B cell (primary cell): Measurements from ENCODE around the gene TBC1D1. TPM values are rescaled to one million over a fixed set of nuclear protein-coding genes. Genes with fewer than 3 reads are reported as not detected.

Experiments used
- ATAC-seq: fragments of 200-7000 bp; cut with Tn5 transposase; one replicate; pipeline ENCODE4 v1.10.0; 2021; ENCODE audit warnings: low read depth, mild to moderate bottlenecking, moderate number of reproducible peaks, moderate library complexity
- CTCF ChIA-PET: fragments of 350-600 bp; sonication (Branson Sonifier 250); formaldehyde crosslinking; loops from one replicate; lab custom pipeline; 2021; ENCODE audit warnings: antibody characterized with exemption, inconsistent platforms; lab: Charles Lee
- POLR2A ChIA-PET: fragments of 350-600 bp; sonication (Branson Sonifier 250); formaldehyde crosslinking; loops from one replicate; lab custom pipeline; 2021; ENCODE audit warnings: antibody characterized with exemption; lab: Charles Lee
- DNase-seq: peaks from one replicate; pipeline ENCODE4 v3.0.0; 2013
- H2AFZ ChIP-seq: 2 replicates; pipeline ENCODE4 v1.6.1; 2012; ENCODE audit warnings: mild to moderate bottlenecking, low read depth, low read length; ENCODE audit not compliant: insufficient read depth, poor library complexity, severe bottlenecking
- H3K27ac ChIP-seq, 2 donors: 1 replicate in 1 of 2; 2 replicates in 1 of 2; pipeline ENCODE4 v1.5.1; 2012 to 2013; ENCODE audit warnings: low read length in 2 of 2, mild to moderate bottlenecking in 2 of 2, moderate library complexity in 1 of 2
- H3K27me3 ChIP-seq, 4 experiments: fragments of 200-600 bp in 1 of 4; sonication (generic) in 1 of 4; replicated peaks in 1 of 4; 1 replicate in 2 of 4; 2 replicates in 2 of 4; pipeline versions ENCODE4 v1.6.1 to v1.7.0; 2013 to 2016; ENCODE audit warnings: low read length in 3 of 4, mild to moderate bottlenecking in 2 of 4, mixed read lengths in 1 of 4, moderate library complexity in 1 of 4; ENCODE audit not compliant: insufficient read depth in 4 of 4, control insufficient read depth in 3 of 4; ENCODE audit errors: control extremely low read depth in 1 of 4
- H3K36me3 ChIP-seq, 2 experiments: replicated peaks in 1 of 2; 1 replicate in 1 of 2; 2 replicates in 1 of 2; pipeline versions ENCODE4 v1.6.1 to v1.7.1; 2013; ENCODE audit warnings: low read length in 1 of 2; ENCODE audit not compliant: insufficient read depth in 2 of 2, control insufficient read depth in 1 of 2; ENCODE audit errors: control extremely low read depth in 1 of 2, extremely low read depth in 1 of 2
- H3K4me1 ChIP-seq, 2 donors: fragments of 200-600 bp in 1 of 2; sonication (generic) in 1 of 2; 1 replicate in 1 of 2; 2 replicates in 1 of 2; pipeline versions ENCODE4 v1.5.1 to v1.6.1; 2013 to 2017; ENCODE audit warnings: low read length in 2 of 2; ENCODE audit not compliant: control insufficient read depth in 2 of 2, insufficient read depth in 2 of 2
- H3K4me2 ChIP-seq: replicated peaks from 2 replicates; pipeline ENCODE3; 2012; ENCODE audit warnings: mild to moderate bottlenecking, low read depth, low read length; ENCODE audit not compliant: poor library complexity, severe bottlenecking
- H3K4me3 ChIP-seq, 5 experiments: fragments of 200-600 bp in 1 of 5; sonication (generic) in 1 of 5; 1 replicate in 3 of 5; 2 replicates in 2 of 5; pipeline versions ENCODE4 v1.5.1 to v1.7.0; 2011 to 2016; ENCODE audit warnings: low read length in 4 of 5, mild to moderate bottlenecking in 4 of 5, low read depth in 2 of 5, control low read depth in 1 of 5, moderate library complexity in 1 of 5; ENCODE audit not compliant: insufficient read depth in 1 of 5; ENCODE audit errors: control extremely low read depth in 1 of 5, extremely low read depth in 1 of 5
- H3K79me2 ChIP-seq: fragments of 200-600 bp; sonication (generic); one replicate; pipeline ENCODE4 v1.6.0; 2016; ENCODE audit warnings: low read length; ENCODE audit not compliant: control insufficient read depth, insufficient read depth
- H3K9ac ChIP-seq: fragments of 200-600 bp; sonication (generic); 2 replicates; pipeline ENCODE4 v1.6.1; 2017; ENCODE audit warnings: mild to moderate bottlenecking, low read length, moderate library complexity
- H3K9me3 ChIP-seq, 3 donors: one replicate each; pipeline versions ENCODE4 v1.6.1 to v1.7.1; 2013; ENCODE audit warnings: low read length in 2 of 3; ENCODE audit not compliant: control insufficient read depth in 2 of 3, insufficient read depth in 1 of 3; ENCODE audit errors: control extremely low read depth in 1 of 3
- H4K20me1 ChIP-seq: 2 replicates; pipeline ENCODE4 v1.6.0; 2012; ENCODE audit warnings: mild to moderate bottlenecking, low read length; ENCODE audit not compliant: insufficient read depth, control insufficient read depth, poor library complexity, severe bottlenecking
- H3K27ac Mint-ChIP-seq: one replicate; pipeline ENCODE4 v1.8.0; 2021; ENCODE audit warnings: mixed read lengths
- H3K27me3 Mint-ChIP-seq: one replicate; pipeline ENCODE4 v1.8.0; 2021; ENCODE audit warnings: mixed read lengths
- H3K4me1 Mint-ChIP-seq: one replicate; pipeline ENCODE4 v1.8.0; 2021; ENCODE audit warnings: mixed read lengths
- H3K4me3 Mint-ChIP-seq: one replicate; pipeline ENCODE4 v1.8.0; 2021; ENCODE audit warnings: mixed read lengths
- H3K9me3 Mint-ChIP-seq: one replicate; pipeline ENCODE4 v1.8.0; 2022; ENCODE audit warnings: mixed read lengths; ENCODE audit not compliant: insufficient read depth
- CTCF ChIP-seq: fragments of 200-600 bp; IDR thresholded peaks from one replicate; pipeline ENCODE4 v1.8.0; 2022; ENCODE audit warnings: antibody characterized with exemption, mild to moderate bottlenecking
- EZH2 ChIP-seq: IDR thresholded peaks from 2 replicates; pipeline ENCODE4 v1.6.1; 2012; ENCODE audit warnings: borderline replicate concordance, low read depth, mild to moderate bottlenecking, moderate library complexity, low read length; ENCODE audit not compliant: insufficient read depth, poor library complexity, severe bottlenecking
- WGBS: methylation state at CpG from one replicate; pipeline ENCODE4 v1.1.5; 2013; ENCODE audit warnings: missing lambda C conversion rate; ENCODE audit not compliant: insufficient coverage; 5-methylcytosine and 5-hydroxymethylcytosine counted together
- intact Hi-C: fragments of 100-400 bp; cut with micrococcal nuclease; formaldehyde crosslinking; loops from one replicate; pipeline ENCODE4 v1.10.0; 2022
- polyA plus RNA-seq: library from polyadenylated mRNA; depleted of rRNA; stranded (reverse); fragments of >200 nt; gene quantifications from 2 replicates; pipeline ENCODE4 v1.2.3, GENCODE V29; 2012
- total RNA-seq, 2 donors: library from RNA; stranded (reverse); fragments of 120-200 nt in 1 of 2; gene quantifications; 1 replicate in 1 of 2; 2 replicates in 1 of 2; pipeline versions ENCODE4 v1.2.3 to v1.2.4, GENCODE V29; 2013 to 2022

The TBC1D1 gene
- total and polyA plus RNA-seq, 2 donors (not counting 1 experiment from before 2014, with no cell fraction given), result 88.2 to 98.7 TPM

DNA sequence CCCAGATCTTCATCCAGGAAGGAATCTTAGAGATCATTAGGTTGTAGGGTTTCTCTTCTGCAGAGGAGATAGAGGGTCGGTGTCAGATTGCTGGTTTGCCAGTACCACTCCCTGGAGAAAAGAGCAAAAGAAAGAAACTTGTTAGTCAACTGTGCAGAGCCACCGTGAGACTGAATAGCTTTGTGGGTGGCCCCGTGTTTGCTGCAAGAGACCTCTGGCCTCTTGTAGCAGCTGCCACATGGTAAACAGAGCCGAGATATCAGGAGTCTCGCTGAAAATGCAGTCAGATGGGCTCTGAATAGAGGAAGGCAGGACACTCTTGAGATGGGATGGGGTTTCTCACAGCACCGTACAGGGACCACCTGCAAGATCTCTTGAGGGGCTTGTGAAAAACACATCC is 219.0 kb downstream of the TBC1D1 start:
- intact Hi-C loops, result no loop called here
- Mint-ChIP-seq H3K4me3 (no peak overlapping the region), H3K4me1 (no peaks in the 10 kb centered on the region), H3K27ac (no peak overlapping the region), H3K27me3 (no peaks in the 10 kb centered on the region), H3K9me3 (no peaks in the 10 kb centered on the region)
- DNase-seq, result no peak
- no peaks in the 10 kb centered on the region for H3K79me2 ChIP-seq
- no peak overlapping the region for H3K4me3 ChIP-seq
- no peaks in the 10 kb centered on the region for H3K27me3 ChIP-seq
- 94% methylated on average over 6 of the region's 6 CpGs for WGBS
- ATAC-seq, result no peak
- no peaks in the 10 kb centered on the region for H3K4me1 ChIP-seq
- CTCF ChIA-PET, result no interaction called here
- no peak for TF ChIP-seq EZH2
- TF ChIP-seq CTCF, result no peak
- H3K9me3 ChIP-seq, result no peaks in the 10 kb centered on the region
- no peak overlapping the region for H2AFZ ChIP-seq
- H3K4me2 ChIP-seq, result no peak overlapping the region
- no peak overlapping the region for H3K9ac ChIP-seq
- H3K27ac ChIP-seq, result no peak overlapping the region
- no peaks in the 10 kb centered on the region for H4K20me1 ChIP-seq
- POLR2A ChIA-PET, result no interaction called here
- peaks cover 0 to 59% of the 10 kb centered on the region in 2 experiments for H3K36me3 ChIP-seq

DNA sequence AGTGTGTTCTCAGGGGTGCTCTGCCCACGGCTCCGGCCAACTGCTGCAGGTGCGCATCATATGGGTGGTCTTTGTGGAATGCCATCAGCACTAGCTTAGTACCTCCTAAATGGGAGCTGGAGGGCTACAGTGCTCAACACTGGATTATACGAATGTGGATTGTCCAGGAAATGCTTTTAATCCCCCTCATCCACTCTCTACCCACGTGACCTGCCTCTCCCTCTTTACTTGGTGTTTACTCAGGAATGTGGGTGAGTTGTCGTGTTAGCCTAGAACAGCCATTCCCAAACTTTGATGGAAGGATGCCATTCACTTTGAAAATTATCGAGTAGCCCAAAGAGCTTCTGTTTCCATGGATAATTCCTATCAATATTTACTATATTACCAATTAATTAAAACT is 220.1 kb downstream of the TBC1D1 start:
- no peak overlapping the region for H3K9ac ChIP-seq
- TF ChIP-seq CTCF, result no peak
- TF ChIP-seq EZH2, result no peak
- POLR2A ChIA-PET, result no interaction called here
- no peak for ATAC-seq
- intact Hi-C loops, result no loop called here
- H3K79me2 ChIP-seq, result no peaks in the 10 kb centered on the region
- H3K36me3 ChIP-seq, result peaks cover under 1 to 63% of the 10 kb centered on the region in 2 experiments
- H3K4me2 ChIP-seq, result no peak overlapping the region
- H3K9me3 Mint-ChIP-seq, result no peaks in the 10 kb centered on the region
- H4K20me1 ChIP-seq, result no peaks in the 10 kb centered on the region
- no peak overlapping the region for H3K4me3 Mint-ChIP-seq
- no peaks in the 10 kb centered on the region for H3K4me1 ChIP-seq
- H2AFZ ChIP-seq, result no peak overlapping the region
- WGBS, result 100% methylated on average over 1 of the region's 7 CpGs
- CTCF ChIA-PET, result interaction anchor here (1.0 kb wide), 1 partner anchor 9 kb away, joined by 3 read pairs; no protein-coding TSS in a partner anchor
- H3K4me1 Mint-ChIP-seq, result no peaks in the 10 kb centered on the region
- H3K27me3 Mint-ChIP-seq, result no peaks in the 10 kb centered on the region
- H3K4me3 ChIP-seq, result no peak overlapping the region
- no peak overlapping the region for H3K27ac Mint-ChIP-seq
- H3K27ac ChIP-seq, result no peak overlapping the region
- DNase-seq, result no peak
- no peaks in the 10 kb centered on the region for H3K9me3 ChIP-seq
- no peaks in the 10 kb centered on the region for H3K27me3 ChIP-seq
